ENCODE data around the gene ALLC.

- TF ChIP-seq CTCF (IDR thresholded peaks at IDR 0.05 in 4 of 5, conservative IDR thresholded peaks at IDR 0.05 in 1 of 5) (no peak), POLR2A (IDR thresholded peaks at IDR 0.05) (no peak)
These were observed 20.2 kb downstream of the ALLC start for GRCh38 chr2:3678212-3678611.

Measured in gastrocnemius medialis (tissue), 4 donors.